GM13977 (cell line): Measurements from ENCODE around the gene ZCCHC10.
"Not testable (repeated sequence)": the region's sequence is repeated elsewhere in the genome, so short reads cannot be mapped to it uniquely, and the experiment has no call there.

Experiments used
- DNase-seq: peaks from one replicate; pipeline ENCODE4 v3.0.0; 2012; ENCODE audit warnings: low spot score
- CTCF ChIP-seq: IDR thresholded peaks from 2 replicates; pipeline ENCODE4 v1.5.1; 2012; ENCODE audit warnings: mild to moderate bottlenecking, control low read depth; ENCODE audit not compliant: insufficient read depth; ENCODE audit errors: extremely low read depth, missing control alignments
- in situ Hi-C: fragments of 300-500 bp; cut with MboI; formaldehyde crosslinking; loops from one replicate; pipeline ENCODE4 v1.12.0; 2022; ENCODE audit warnings: low sequenced_read_pairs, low pct_unique_long_range_greater_than_20kb, mixed read lengths, inconsistent platforms; ENCODE audit not compliant: unreplicated experiment

ZCCHC10 gene

DNA sequence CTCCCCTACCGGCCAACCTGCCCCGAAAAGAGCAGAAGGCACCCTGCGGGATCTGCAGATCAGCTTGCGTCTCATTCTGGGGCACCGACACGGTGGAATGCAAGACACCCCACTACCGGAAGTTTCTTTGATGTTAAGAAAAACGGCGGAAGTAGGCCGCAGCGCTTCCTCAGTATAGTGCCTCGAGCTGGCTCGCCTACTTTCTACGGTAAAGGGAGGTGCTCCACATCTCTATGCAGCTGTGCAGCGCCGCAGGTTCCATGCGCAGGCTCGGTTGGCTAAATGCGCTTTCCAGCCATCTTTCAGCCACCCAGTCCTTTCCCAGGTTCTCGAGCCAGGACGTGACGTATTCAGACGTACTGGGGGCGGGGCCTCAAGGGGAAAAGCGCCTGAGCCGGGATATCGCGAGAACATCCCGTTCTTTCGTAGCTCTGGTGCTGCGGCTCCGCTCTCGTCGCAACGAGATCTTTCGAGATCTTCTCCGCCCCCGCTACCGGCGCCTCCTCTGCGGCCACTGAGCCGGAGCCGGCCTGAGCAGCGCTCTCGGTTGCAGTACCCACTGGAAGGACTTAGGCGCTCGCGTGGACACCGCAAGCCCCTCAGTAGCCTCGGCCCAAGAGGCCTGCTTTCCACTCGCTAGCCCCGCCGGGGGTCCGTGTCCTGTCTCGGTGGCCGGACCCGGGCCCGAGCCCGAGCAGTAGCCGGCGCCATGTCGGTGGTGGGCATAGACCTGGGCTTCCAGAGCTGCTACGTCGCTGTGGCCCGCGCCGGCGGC, 25.4 kb upstream of the ZCCHC10 start, which contains the start of gene HSPA4:
Gene HSPA4 (plus strand): TSS at position 472 of the 775 bp plus-strand sequence. CDS start 238 bp downstream, at position 710.
- DNase-seq: peak; percentile 97
- no peak for TF ChIP-seq CTCF

GRCh38 chr5:133051061-133051541, 24.8 kb upstream of the ZCCHC10 start:
- in situ Hi-C loops: no loop called here
- TF ChIP-seq CTCF: no peak
- DNase-seq: no peak

More for the DNA sequence above, 25.4 kb upstream of the ZCCHC10 start, which contains the start of gene HSPA4:
- in situ Hi-C loops: no loop called here

- no peak for DNase-seq
- in situ Hi-C loops: no loop called here
- TF ChIP-seq CTCF: no peak
Observed at GRCh38 chr5:133050521-133050920, 24.2 kb upstream of the ZCCHC10 start.

DNA sequence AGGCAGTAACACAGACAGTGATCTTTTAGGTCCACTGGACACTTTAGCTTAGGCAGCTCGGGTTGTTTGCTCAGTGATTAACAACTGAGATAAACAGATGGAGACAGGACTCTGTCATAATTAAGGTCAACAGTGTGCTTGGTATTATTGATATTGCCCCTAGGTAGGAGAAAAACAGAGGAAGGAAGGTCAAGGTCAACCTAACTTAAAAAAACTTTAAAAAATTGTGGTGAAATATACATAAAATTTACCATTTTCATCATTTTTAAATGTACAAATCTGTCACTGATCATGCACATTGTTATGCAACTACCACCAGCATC, 23.3 kb upstream of the ZCCHC10 start:
- in situ Hi-C loops: no loop called here
- no peak for DNase-seq
- no peak for TF ChIP-seq CTCF

GRCh38 chr5:133048993-133049725, 22.8 kb upstream of the ZCCHC10 start:
- no peak for TF ChIP-seq CTCF
- no peak for DNase-seq
- in situ Hi-C loops: no loop called here

- no peak for DNase-seq
- in situ Hi-C loops: no loop called here
- TF ChIP-seq CTCF: no peak
Observed at GRCh38 chr5:133047404-133047803, 21.1 kb upstream of the ZCCHC10 start.

DNA sequence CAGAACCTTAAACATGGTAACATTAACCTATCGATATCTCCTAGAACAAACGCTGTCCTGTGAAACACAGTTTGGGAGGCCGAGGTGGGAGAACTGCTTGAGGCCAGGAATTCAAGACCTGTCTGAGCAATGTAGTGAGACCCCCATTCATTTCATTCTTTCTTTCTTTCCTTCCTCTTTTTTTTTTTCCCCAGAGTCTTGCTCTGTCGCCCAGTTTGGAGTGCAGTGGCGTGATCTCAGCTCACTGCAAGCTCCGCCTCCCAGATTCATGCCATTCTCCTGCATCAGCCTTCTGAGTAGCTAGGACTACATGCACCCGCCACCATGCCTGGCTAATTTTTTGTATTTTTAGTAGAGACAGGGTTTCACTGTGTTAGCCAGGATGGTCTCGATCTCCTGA, 20.2 kb upstream of the ZCCHC10 start:
- in situ Hi-C loops, DNase-seq: not testable (repeated sequence)
